AG04449 (cell line): ENCODE results near the gene MCRIP2.
A peak's percentile ranks its signal among the peaks of the same experiment; 100 is the strongest.

Experiments
- CTCF ChIA-PET: fragments of 350-600 bp; formaldehyde crosslinking; extraction: SDS; loops from one replicate; lab custom pipeline; 2021; ENCODE audit warnings: antibody characterized with exemption; lab: Yijun Ruan, JAX
- POLR2A ChIA-PET: fragments of 400-600, 350-600 bp; formaldehyde crosslinking; extraction: SDS; loops from one replicate; lab custom pipeline; 2020; ENCODE audit warnings: antibody characterized with exemption, inconsistent platforms; lab: Yijun Ruan, JAX
- DNase-seq: peaks from one replicate; pipeline ENCODE4 v3.0.0-alpha.2; 2010; ENCODE audit warnings: low read depth, low spot score
- H3K4me3 ChIP-seq: 2 replicates; pipeline ENCODE4 v1.5.1; 2011; ENCODE audit warnings: low read depth, mild to moderate bottlenecking, control low read depth, low read length
- TF ChIP-seq, protein P1 (sequence below): IDR thresholded peaks from one replicate; pipeline ENCODE4 v1.5.1; 2011; ENCODE audit warnings: mild to moderate bottlenecking, moderate library complexity, low read length, control low read depth, inconsistent platforms; ENCODE audit not compliant: insufficient read depth; ENCODE audit errors: missing control alignments

MCRIP2 gene

DNA sequence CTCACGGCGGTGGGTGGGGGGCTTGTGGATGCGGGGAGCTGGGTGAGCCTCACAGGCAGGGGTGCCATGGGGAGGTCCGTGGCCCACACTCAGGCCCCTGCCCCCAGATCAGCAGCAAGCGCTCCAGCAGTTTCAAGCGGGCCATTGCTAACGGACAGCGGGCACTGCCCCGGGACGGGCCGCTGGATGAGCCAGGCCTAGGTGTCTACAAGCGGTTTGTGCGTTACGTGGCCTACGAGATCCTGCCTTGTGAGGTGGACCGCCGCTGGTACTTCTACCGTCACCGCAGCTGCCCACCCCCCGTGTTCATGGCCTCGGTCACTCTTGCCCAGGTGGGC, 34.9 kb downstream of the MCRIP2 start:
- TF ChIP-seq, protein P1, sequence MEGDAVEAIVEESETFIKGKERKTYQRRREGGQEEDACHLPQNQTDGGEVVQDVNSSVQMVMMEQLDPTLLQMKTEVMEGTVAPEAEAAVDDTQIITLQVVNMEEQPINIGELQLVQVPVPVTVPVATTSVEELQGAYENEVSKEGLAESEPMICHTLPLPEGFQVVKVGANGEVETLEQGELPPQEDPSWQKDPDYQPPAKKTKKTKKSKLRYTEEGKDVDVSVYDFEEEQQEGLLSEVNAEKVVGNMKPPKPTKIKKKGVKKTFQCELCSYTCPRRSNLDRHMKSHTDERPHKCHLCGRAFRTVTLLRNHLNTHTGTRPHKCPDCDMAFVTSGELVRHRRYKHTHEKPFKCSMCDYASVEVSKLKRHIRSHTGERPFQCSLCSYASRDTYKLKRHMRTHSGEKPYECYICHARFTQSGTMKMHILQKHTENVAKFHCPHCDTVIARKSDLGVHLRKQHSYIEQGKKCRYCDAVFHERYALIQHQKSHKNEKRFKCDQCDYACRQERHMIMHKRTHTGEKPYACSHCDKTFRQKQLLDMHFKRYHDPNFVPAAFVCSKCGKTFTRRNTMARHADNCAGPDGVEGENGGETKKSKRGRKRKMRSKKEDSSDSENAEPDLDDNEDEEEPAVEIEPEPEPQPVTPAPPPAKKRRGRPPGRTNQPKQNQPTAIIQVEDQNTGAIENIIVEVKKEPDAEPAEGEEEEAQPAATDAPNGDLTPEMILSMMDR = no peak
- ChIA-PET CTCF (interaction anchor here (1.4 to 2.5 kb wide), 3 partner anchors 9 to 12 kb away, joined by 3 to 10 read pairs (median 8); partner anchors contain the start of gene RHOT2), POLR2A (interaction anchor here (1.2 to 2.1 kb wide), 2 partner anchors 8 to 9 kb away, joined by 3 to 7 read pairs; partner anchors contain the start of genes JMJD8 and RHOT2)
- no peak overlapping the region for H3K4me3 ChIP-seq
- DNase-seq = no peak

DNA sequence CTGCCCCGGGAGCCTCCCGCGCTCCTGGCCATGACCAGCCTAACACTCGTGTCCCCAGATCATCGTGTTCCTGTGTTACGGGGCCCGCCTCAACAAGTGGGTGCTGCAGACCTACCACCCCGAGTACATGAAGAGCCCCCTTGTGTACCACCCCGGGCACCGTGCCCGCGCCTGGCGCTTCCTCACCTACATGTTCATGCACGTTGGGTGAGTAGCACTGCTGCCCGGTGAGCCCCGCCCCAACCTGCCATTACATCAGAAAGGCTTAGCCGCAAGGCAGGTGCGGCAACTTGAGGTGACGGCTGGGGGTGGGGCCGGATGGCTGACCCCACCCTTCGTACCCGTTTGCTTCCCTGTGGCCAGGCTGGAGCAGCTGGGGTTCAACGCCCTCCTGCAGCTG, 35.3 kb downstream of the MCRIP2 start:
- ChIA-PET CTCF (interaction anchor here (1.4 to 2.5 kb wide), 2 partner anchors 11 to 12 kb away, joined by 3 to 10 read pairs; no protein-coding TSS in a partner anchor), POLR2A (interaction anchor here (1.2 kb wide), 1 partner anchor 10 kb away, joined by 3 read pairs; the partner anchor contains the start of gene RHOT2)
- DNase-seq = no peak
- TF ChIP-seq, protein P1 = no peak
- no peak overlapping the region for H3K4me3 ChIP-seq

DNA sequence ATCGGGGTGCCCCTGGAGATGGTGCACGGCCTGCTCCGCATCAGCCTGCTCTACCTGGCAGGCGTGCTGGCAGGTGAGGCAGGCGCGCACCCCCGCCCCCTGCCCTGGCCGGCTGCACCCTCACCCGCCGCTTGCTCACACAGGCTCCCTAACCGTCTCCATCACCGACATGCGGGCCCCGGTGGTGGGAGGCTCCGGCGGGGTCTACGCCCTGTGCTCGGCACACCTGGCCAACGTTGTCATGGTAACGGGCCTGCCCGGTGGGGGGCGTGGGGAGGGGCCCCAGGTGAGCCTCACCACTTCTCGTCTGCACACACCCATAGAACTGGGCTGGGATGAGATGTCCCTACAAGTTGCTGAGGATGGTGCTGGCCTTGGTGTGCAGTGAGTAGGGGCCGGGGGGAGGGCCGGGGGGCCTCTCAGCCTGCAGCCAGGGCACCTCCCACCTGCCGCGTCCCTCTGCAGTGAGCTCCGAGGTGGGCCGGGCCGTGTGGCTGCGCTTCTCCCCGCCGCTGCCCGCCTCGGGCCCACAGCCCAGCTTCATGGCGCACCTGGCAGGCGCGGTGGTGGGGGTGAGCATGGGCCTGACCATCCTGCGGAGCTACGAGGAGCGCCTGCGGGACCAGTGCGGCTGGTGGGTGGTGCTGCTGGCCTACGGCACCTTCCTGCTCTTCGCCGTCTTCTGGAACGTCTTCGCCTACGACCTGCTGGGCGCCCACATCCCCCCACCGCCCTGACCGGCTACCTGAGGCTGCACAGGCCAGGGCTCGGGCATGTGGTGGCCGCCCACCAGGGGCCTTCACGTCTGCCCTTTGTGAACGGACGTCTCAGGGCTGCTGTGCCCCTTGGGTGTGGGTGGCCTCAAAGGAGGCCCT, 35.9 kb downstream of the MCRIP2 start:
- DNase-seq = no peak
- ChIA-PET CTCF (interaction anchor here (1.1 to 1.4 kb wide), 3 partner anchors 11 to 98 kb away, joined by 3 to 6 read pairs (median 3); no protein-coding TSS in a partner anchor), POLR2A (no interaction called here)
- TF ChIP-seq, protein P1 = no peak
- H3K4me3 ChIP-seq = no peak overlapping the region

DNA sequence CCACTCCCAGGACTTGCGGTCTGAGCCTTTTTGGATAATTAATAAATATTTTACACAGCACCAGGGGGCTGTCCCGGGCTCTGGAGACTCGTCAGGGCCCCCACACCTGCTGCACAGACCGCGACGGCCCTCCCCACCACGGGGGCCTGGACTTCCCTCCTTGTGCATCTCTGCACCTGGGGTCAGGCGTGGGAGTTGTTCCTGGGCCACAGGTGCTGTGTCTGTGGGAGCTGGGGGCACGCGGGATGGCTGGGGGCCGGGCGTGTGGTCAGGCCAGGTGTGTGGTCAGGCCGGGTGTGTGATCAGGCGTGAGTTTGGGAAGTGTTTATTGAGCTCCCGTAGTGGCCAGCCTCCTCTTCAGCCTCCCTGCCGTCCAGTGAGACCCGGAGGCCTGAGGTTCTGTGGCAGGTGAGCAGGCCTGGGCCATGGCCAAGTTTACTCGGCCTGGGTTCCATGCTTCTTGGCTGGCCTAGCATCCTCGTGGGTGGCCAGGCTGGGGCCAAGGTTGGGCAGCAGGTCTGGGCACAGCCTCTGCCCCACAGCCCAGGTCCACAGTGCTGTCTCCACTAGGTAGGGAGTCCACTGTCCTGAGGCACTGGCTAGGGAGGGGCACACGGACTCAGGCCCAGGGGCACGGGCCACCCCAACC, 36.7 kb downstream of the MCRIP2 start:
- no peak overlapping the region for H3K4me3 ChIP-seq
- ChIA-PET CTCF (interaction anchor here (1.1 to 3.2 kb wide), 5 partner anchors 10 to 99 kb away, joined by 3 to 21 read pairs (median 3); partner anchors contain the start of gene RHOT2), POLR2A (interaction anchor here (1.0 kb wide), 1 partner anchor 9 kb away, joined by 6 read pairs; no protein-coding TSS in a partner anchor)
- TF ChIP-seq, protein P1 = no peak
- no peak for DNase-seq

DNA sequence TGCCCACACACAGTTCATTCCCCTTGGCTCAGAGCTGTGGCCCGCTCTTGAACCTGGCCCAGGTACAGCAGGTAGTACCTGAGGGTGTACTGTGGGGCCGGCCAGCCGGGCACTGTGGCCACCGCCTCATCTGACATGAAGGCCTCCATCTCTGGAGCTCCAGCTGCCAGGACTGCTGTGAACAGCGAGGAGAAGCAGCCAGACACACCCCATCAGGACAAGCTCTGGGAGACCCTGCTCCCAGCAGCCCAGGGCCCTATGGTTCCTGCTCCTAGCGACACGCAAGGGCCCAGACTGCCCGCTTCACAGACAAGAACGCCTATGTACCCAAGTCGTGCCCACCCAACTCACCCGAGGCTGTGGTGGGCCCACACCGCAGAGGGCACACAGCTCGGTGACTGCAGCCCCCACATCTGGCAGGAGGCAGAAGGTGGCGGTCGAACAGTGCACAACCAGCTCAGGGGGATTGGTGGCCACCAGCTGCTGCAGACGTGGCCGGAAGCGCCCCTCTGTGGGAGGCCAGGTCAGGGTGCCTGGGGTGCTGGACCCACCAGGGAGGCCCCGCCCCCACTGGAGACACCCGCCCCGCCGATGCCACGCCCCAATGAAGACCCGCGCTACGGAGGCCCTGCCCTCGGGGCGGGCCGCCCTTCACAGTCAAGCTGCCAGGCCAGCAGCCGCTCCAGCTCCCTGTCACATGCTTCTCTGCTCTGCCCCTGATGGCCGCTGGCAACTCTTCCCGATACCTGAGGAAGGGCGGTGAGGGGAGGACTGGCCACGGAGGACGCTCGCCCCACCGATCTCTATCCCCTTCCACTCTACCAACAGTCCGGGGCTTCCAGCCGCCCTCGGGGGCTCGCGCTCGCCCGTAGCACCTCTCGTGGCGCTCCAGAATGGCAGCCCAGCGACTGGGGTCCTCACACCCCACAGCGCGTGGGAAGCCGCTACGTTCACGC, 37.5 kb downstream of the MCRIP2 start:
- H3K4me3 ChIP-seq = peak overlapping the region; percentile 62
- POLR2A ChIA-PET = interaction anchor here (0.7 to 1.4 kb wide), 3 partner anchors 10 to 30 kb away, joined by 3 to 6 read pairs (median 4); partner anchors contain the start of gene WDR90
- CTCF ChIA-PET = interaction anchor here (1.0 to 3.2 kb wide), 6 partner anchors 11 to 101 kb away, joined by 3 to 21 read pairs (median 3); partner anchors contain the start of gene RHOT2
- TF ChIP-seq, protein P1 = no peak
- DNase-seq = no peak
